ENCODE results near the gene ISG15.

Gene ISG15

GRCh38 chr1:980602-981395 lies 32.5 kb upstream of the ISG15 start:
- no peak overlapping the region for H3K27ac ChIP-seq (ENCODE audit: low read depth, low read length)
- H3K79me2 ChIP-seq (ENCODE audit: insufficient read depth, low read length), result no peaks in the 10 kb centered on the region
- H3K4me3 ChIP-seq (ENCODE audit: insufficient read depth, low read length, poor library complexity, severe bottlenecking), result no peak overlapping the region
- H3F3A ChIP-seq (ENCODE audit: insufficient read depth), result no peaks in the 10 kb centered on the region
- H4K20me1 ChIP-seq (ENCODE audit: low read depth, low read length), result no peaks in the 10 kb centered on the region
- no peak overlapping the region for H3K9ac ChIP-seq (ENCODE audit: low read length)
- H3K9me3 ChIP-seq (ENCODE audit: insufficient read depth, low read length), result no peaks in the 10 kb centered on the region
- H2AFZ ChIP-seq (ENCODE audit: low read depth, low read length, severe bottlenecking), result no peak overlapping the region
- TF ChIP-seq EZH2phosphoT487 (conservative IDR thresholded peaks at IDR 0.05; ENCODE audit: low read length), result no peak
- no peak for TF ChIP-seq CTCF (IDR thresholded peaks at IDR 0.05; ENCODE audit: insufficient read depth, low read length, poor library complexity, severe bottlenecking)
- no peaks in the 10 kb centered on the region for H3K9me2 ChIP-seq (replicated peaks; ENCODE audit: insufficient read depth, low read length)
- no peak overlapping the region for H3K4me2 ChIP-seq (ENCODE audit: low read depth, low read length, poor library complexity, severe bottlenecking)
- no peaks in the 10 kb centered on the region for H3K36me3 ChIP-seq (ENCODE audit: low read length)
- H3K27me3 ChIP-seq (ENCODE audit: low read length), result no peaks in the 10 kb centered on the region

- no peaks in the 10 kb centered on the region for H3K9me3 ChIP-seq (ENCODE audit: insufficient read depth, low read length)
- no peaks in the 10 kb centered on the region for H3K36me3 ChIP-seq (ENCODE audit: low read length)
- no peak overlapping the region for H2AFZ ChIP-seq (ENCODE audit: low read depth, low read length, severe bottlenecking)
- H3K27ac ChIP-seq (ENCODE audit: low read depth, low read length), result no peak overlapping the region
- no peaks in the 10 kb centered on the region for H3K27me3 ChIP-seq (ENCODE audit: low read length)
- H3K79me2 ChIP-seq (ENCODE audit: insufficient read depth, low read length), result no peaks in the 10 kb centered on the region
- H4K20me1 ChIP-seq (ENCODE audit: low read depth, low read length), result no peaks in the 10 kb centered on the region
- no peaks in the 10 kb centered on the region for H3K9me2 ChIP-seq (replicated peaks; ENCODE audit: insufficient read depth, low read length)
- H3K4me3 ChIP-seq (ENCODE audit: insufficient read depth, low read length, poor library complexity, severe bottlenecking), result no peak overlapping the region
- TF ChIP-seq CTCF (IDR thresholded peaks at IDR 0.05; ENCODE audit: insufficient read depth, low read length, poor library complexity, severe bottlenecking) (no peak), EZH2phosphoT487 (conservative IDR thresholded peaks at IDR 0.05; ENCODE audit: low read length) (no peak)
- H3K4me2 ChIP-seq (ENCODE audit: low read depth, low read length, poor library complexity, severe bottlenecking), result no peak overlapping the region
- H3F3A ChIP-seq (ENCODE audit: insufficient read depth), result no peaks in the 10 kb centered on the region
- no peak overlapping the region for H3K9ac ChIP-seq (ENCODE audit: low read length)
Observed at GRCh38 chr1:981491-981954, 31.8 kb upstream of the ISG15 start.

GRCh38 chr1:981955-982558 lies 31.2 kb upstream of the ISG15 start, which contains the start of gene PERM1:
TSS of gene PERM1 (minus strand) at chr1:982093. CDS start at chr1:981029, 1,064 bp downstream.
- no peaks in the 10 kb centered on the region for H3K27me3 ChIP-seq (ENCODE audit: low read length)
- H3K79me2 ChIP-seq (ENCODE audit: insufficient read depth, low read length), result no peaks in the 10 kb centered on the region
- no peaks in the 10 kb centered on the region for H3K9me2 ChIP-seq (replicated peaks; ENCODE audit: insufficient read depth, low read length)
- no peak within 1 kb of the TSS for H3K27ac ChIP-seq (ENCODE audit: low read depth, low read length)
- H3K36me3 ChIP-seq (ENCODE audit: low read length), result no peaks in the 10 kb centered on the region
- no peaks in the 10 kb centered on the region for H3F3A ChIP-seq (ENCODE audit: insufficient read depth)
- no peak within 1 kb of the TSS for H3K9ac ChIP-seq (ENCODE audit: low read length)
- no peak within 1 kb of the TSS for H3K4me3 ChIP-seq (ENCODE audit: insufficient read depth, low read length, poor library complexity, severe bottlenecking)
- no peaks in the 10 kb centered on the region for H4K20me1 ChIP-seq (ENCODE audit: low read depth, low read length)
- no peak within 1 kb of the TSS for H2AFZ ChIP-seq (ENCODE audit: low read depth, low read length, severe bottlenecking)
- no peak for TF ChIP-seq CTCF (IDR thresholded peaks at IDR 0.05; ENCODE audit: insufficient read depth, low read length, poor library complexity, severe bottlenecking)
- no peaks in the 10 kb centered on the region for H3K9me3 ChIP-seq (ENCODE audit: insufficient read depth, low read length)
- no peak within 1 kb of the TSS for H3K4me2 ChIP-seq (ENCODE audit: low read depth, low read length, poor library complexity, severe bottlenecking)

All from SU-DHL-6 (cell line).